NB4 (cell line): ENCODE results near the gene FOXC2.

Experiments used
- MYC ChIP-seq: IDR thresholded peaks from 2 replicates; pipeline ENCODE4 v1.6.1; 2011; ENCODE audit warnings: low read depth, low read length
- POLR2A ChIP-seq: IDR thresholded peaks from 2 replicates; pipeline ENCODE4 v1.6.1; 2011; ENCODE audit warnings: mild to moderate bottlenecking; ENCODE audit not compliant: insufficient read length; ENCODE audit errors: extremely low read depth
- TF ChIP-seq, protein P1 (sequence below): IDR thresholded peaks from one replicate; pipeline ENCODE4 v1.5.1; 2012; ENCODE audit warnings: low read depth, low read length
- TF ChIP-seq, protein P2 (sequence below): IDR thresholded peaks from 2 replicates; pipeline ENCODE4 v1.6.1; 2011; ENCODE audit warnings: low read depth, low read length

DNA sequence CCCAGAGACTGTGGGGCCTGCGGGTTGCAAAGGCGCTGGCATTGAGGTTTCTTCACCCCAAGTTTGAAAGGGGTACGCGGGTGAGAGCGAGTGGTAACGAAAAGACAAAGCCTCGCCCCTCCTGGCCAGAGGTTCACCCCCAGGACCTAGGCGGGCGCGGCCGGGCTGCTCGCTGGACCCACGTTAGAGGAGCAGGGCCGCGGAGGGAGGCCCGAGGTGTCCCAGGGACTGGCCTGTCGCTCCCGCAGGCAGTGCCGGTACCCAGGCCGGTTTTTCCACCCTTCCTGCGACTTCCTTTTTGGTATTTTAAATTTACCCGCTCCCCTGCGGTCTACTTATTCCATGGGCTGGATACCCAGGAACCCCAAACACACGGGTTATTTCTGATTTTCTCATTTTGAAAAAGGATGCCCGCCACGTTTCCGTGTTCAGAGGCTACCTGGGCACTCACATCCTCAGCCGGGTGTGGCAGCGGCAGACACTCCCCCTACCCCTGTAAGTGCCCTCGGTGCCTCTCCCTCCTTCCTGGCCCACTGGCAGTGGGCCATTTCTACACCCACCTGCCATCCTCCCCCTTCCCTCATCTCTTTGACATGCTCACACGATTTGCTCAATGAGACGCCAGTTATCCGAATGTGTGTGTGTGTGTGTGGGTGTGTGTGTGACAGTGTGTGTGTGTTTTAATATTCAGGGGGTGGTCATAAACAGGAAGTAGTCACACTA lies 10.1 kb downstream of the FOXC2 start:
- no peak for TF ChIP-seq POLR2A
- TF ChIP-seq, protein P1, sequence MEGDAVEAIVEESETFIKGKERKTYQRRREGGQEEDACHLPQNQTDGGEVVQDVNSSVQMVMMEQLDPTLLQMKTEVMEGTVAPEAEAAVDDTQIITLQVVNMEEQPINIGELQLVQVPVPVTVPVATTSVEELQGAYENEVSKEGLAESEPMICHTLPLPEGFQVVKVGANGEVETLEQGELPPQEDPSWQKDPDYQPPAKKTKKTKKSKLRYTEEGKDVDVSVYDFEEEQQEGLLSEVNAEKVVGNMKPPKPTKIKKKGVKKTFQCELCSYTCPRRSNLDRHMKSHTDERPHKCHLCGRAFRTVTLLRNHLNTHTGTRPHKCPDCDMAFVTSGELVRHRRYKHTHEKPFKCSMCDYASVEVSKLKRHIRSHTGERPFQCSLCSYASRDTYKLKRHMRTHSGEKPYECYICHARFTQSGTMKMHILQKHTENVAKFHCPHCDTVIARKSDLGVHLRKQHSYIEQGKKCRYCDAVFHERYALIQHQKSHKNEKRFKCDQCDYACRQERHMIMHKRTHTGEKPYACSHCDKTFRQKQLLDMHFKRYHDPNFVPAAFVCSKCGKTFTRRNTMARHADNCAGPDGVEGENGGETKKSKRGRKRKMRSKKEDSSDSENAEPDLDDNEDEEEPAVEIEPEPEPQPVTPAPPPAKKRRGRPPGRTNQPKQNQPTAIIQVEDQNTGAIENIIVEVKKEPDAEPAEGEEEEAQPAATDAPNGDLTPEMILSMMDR, result no peak
- TF ChIP-seq MYC, result no peak
- TF ChIP-seq, protein P2, sequence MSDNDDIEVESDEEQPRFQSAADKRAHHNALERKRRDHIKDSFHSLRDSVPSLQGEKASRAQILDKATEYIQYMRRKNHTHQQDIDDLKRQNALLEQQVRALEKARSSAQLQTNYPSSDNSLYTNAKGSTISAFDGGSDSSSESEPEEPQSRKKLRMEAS, result no peak
